GM06990 (cell line): ENCODE data around the gene EPHA7.

Experiments
- DNase-seq: peaks from one replicate; pipeline ENCODE4 v3.0.0-alpha.2; 2011; ENCODE audit not compliant: insufficient read length; ENCODE audit errors: extremely low read depth
- H3K27me3 ChIP-seq: replicated peaks from 2 replicates; pipeline ENCODE4 v1.6.0; 2011; ENCODE audit warnings: low read length; ENCODE audit not compliant: control insufficient read depth, insufficient read depth
- H3K36me3 ChIP-seq: 2 replicates; pipeline ENCODE4 v1.5.1; 2011; ENCODE audit warnings: low read length; ENCODE audit not compliant: control insufficient read depth, insufficient read depth
- H3K4me3 ChIP-seq: replicated peaks from 2 replicates; pipeline ENCODE4 v1.5.1; 2011; ENCODE audit warnings: low read depth, mild to moderate bottlenecking, control low read depth, low read length
- CTCF ChIP-seq: IDR thresholded peaks from 2 replicates; pipeline ENCODE4 v1.5.1; 2011; ENCODE audit warnings: low read length, control low read depth, mild to moderate bottlenecking, inconsistent platforms; ENCODE audit not compliant: insufficient read depth, poor library complexity, severe bottlenecking

The EPHA7 gene

GRCh38 chr6:93419304-93420162, at the start of gene EPHA7:
Gene EPHA7 (minus strand): TSS chr6:93419559. CDS start chr6:93419341, 218 bp downstream.
- Histone ChIP-seq H3K4me3 (no peak within 1 kb of the TSS), H3K36me3 (no peaks in the 10 kb centered on the region), H3K27me3 (no peaks in the 10 kb centered on the region)
- no peak for TF ChIP-seq CTCF
- peak; percentile 47 for DNase-seq

GRCh38 chr6:93468291-93468690, 48.9 kb upstream of the EPHA7 start:
- no peak overlapping the region for H3K4me3 ChIP-seq
- no peak for TF ChIP-seq CTCF
- H3K27me3 ChIP-seq = no peaks in the 10 kb centered on the region
- no peaks in the 10 kb centered on the region for H3K36me3 ChIP-seq
- no peak for DNase-seq

- H3K36me3 ChIP-seq = no peaks in the 10 kb centered on the region
- no peak overlapping the region for H3K4me3 ChIP-seq
- TF ChIP-seq CTCF = no peak
- H3K27me3 ChIP-seq = no peaks in the 10 kb centered on the region
- no peak for DNase-seq
These were observed 35.2 kb upstream of the EPHA7 start for GRCh38 chr6:93454533-93454932.

GRCh38 chr6:93453956-93454355, 34.6 kb upstream of the EPHA7 start:
- no peaks in the 10 kb centered on the region for H3K36me3 ChIP-seq
- H3K4me3 ChIP-seq = no peak overlapping the region
- H3K27me3 ChIP-seq = no peaks in the 10 kb centered on the region
- no peak for TF ChIP-seq CTCF
- DNase-seq = no peak

GRCh38 chr6:93447874-93448273, 28.5 kb upstream of the EPHA7 start:
- no peak for TF ChIP-seq CTCF
- DNase-seq = no peak
- no peak overlapping the region for H3K4me3 ChIP-seq
- no peaks in the 10 kb centered on the region for H3K27me3 ChIP-seq
- H3K36me3 ChIP-seq = no peaks in the 10 kb centered on the region

GRCh38 chr6:93437491-93437890, 18.1 kb upstream of the EPHA7 start:
- Histone ChIP-seq H3K27me3 (no peaks in the 10 kb centered on the region), H3K36me3 (no peaks in the 10 kb centered on the region), H3K4me3 (no peak overlapping the region)
- no peak for TF ChIP-seq CTCF
- no peak for DNase-seq
